Neural cell (in vitro differentiated cells): ENCODE results near the gene CEMP1. TPM values are rescaled to one million over a fixed set of nuclear protein-coding genes. Genes with fewer than 3 reads are reported as not detected.

Source experiments
- H2AFZ ChIP-seq: fragments of 200-600, 300-800 bp; sonication (generic), shearing (Covaris generic); 2 replicates; pipeline ENCODE4 v1.6.0; 2014; ENCODE audit warnings: low read depth, mild to moderate bottlenecking, antibody characterized with exemption, low read length, moderate library complexity
- H3F3A ChIP-seq: fragments of 200-600 bp; shearing (Covaris generic); 2 replicates; pipeline ENCODE4 v1.6.1; 2016; ENCODE audit warnings: mild to moderate bottlenecking, moderate library complexity, mixed read lengths, antibody characterized with exemption, low read length; ENCODE audit not compliant: insufficient read depth, poor library complexity, severe bottlenecking
- H3K27ac ChIP-seq: fragments of 200-600, 300-800 bp; sonication (generic), shearing (Covaris generic); 2 replicates; pipeline ENCODE4 v1.5.1; 2014; ENCODE audit warnings: mild to moderate bottlenecking, low read length, moderate library complexity
- H3K27me3 ChIP-seq: fragments of 300-800, 200-600 bp; sonication (generic), shearing (Covaris generic); 2 replicates; pipeline ENCODE4 v1.6.0; 2014; ENCODE audit warnings: mild to moderate bottlenecking, low read depth, low read length, moderate library complexity; ENCODE audit not compliant: insufficient read depth
- H3K36me3 ChIP-seq: fragments of 300-800, 200-600 bp; sonication (generic), shearing (Covaris generic); 2 replicates; pipeline ENCODE4 v1.5.1; 2014; ENCODE audit warnings: mild to moderate bottlenecking, antibody characterized with exemption, low read length, moderate library complexity; ENCODE audit not compliant: insufficient read depth
- H3K4me2 ChIP-seq: fragments of 300-800, 200-600 bp; sonication (generic), shearing (Covaris generic); 2 replicates; pipeline ENCODE4 v1.6.0; 2014; ENCODE audit warnings: mild to moderate bottlenecking, low read length
- H3K4me3 ChIP-seq: fragments of 300-800, 200-600 bp; sonication (generic), shearing (Covaris generic); 2 replicates; pipeline ENCODE4 v1.5.1; 2014; ENCODE audit warnings: mild to moderate bottlenecking, low read length, moderate library complexity
- H3K79me2 ChIP-seq: fragments of 200-600 bp; shearing (Covaris generic); replicated peaks from 2 replicates; pipeline ENCODE4 v1.6.0; 2014; ENCODE audit warnings: mild to moderate bottlenecking, low read length, moderate library complexity; ENCODE audit not compliant: insufficient read depth
- H3K9ac ChIP-seq: fragments of 300-800, 200-600 bp; sonication (generic), shearing (Covaris generic); 2 replicates; pipeline ENCODE4 v1.6.1; 2016; ENCODE audit warnings: mild to moderate bottlenecking, low read length, mixed read lengths
- H3K9me2 ChIP-seq: fragments of 200-600 bp; shearing (Covaris generic); 2 replicates; pipeline ENCODE4 v1.6.1; 2016; ENCODE audit warnings: mild to moderate bottlenecking, low read length, mixed read lengths; ENCODE audit not compliant: insufficient read depth
- H3K9me3 ChIP-seq: fragments of 200-600, 300-800 bp; sonication (generic), shearing (Covaris generic); 2 replicates; pipeline ENCODE4 v1.6.1; 2016; ENCODE audit warnings: mild to moderate bottlenecking, mixed run types, low read length, moderate library complexity, mixed read lengths
- H4K20me1 ChIP-seq: fragments of 200-600 bp; shearing (Covaris generic); 2 replicates; pipeline ENCODE4 v1.6.1; 2016; ENCODE audit warnings: mild to moderate bottlenecking, mixed run types; ENCODE audit not compliant: insufficient read depth
- EP300 ChIP-seq: fragments of 450-650 bp; conservative IDR thresholded peaks from 2 replicates; pipeline ENCODE4 v1.6.1; 2014; ENCODE audit warnings: antibody characterized with exemption, mild to moderate bottlenecking, moderate library complexity; ENCODE audit not compliant: poor library complexity, severe bottlenecking
- EZH2 ChIP-seq: fragments of 200-600, 300-800 bp; shearing (Covaris generic), sonication (generic); IDR thresholded peaks from 2 replicates; pipeline ENCODE4 v1.6.1; 2014; ENCODE audit warnings: antibody characterized with exemption, low read length, borderline replicate concordance, mild to moderate bottlenecking; ENCODE audit not compliant: insufficient read depth, poor library complexity, severe bottlenecking
- MXI1 ChIP-seq: fragments of 450-650 bp; conservative IDR thresholded peaks from 2 replicates; pipeline ENCODE4 v1.6.1; 2014; ENCODE audit warnings: antibody characterized with exemption, mild to moderate bottlenecking; ENCODE audit not compliant: poor library complexity, severe bottlenecking
- POLR2AphosphoS5 ChIP-seq: IDR thresholded peaks from 2 replicates; pipeline ENCODE4 v1.6.1; 2012
- RAD21 ChIP-seq: fragments of 450-650 bp; conservative IDR thresholded peaks from 2 replicates; pipeline ENCODE4 v1.6.1; 2014; ENCODE audit warnings: antibody characterized with exemption, mild to moderate bottlenecking, moderate library complexity
- SMC3 ChIP-seq: fragments of 450-650 bp; conservative IDR thresholded peaks from 2 replicates; pipeline ENCODE4 v1.6.1; 2014; ENCODE audit warnings: antibody characterized with exemption, mild to moderate bottlenecking, moderate library complexity; ENCODE audit not compliant: poor library complexity
- TAF1 ChIP-seq: IDR thresholded peaks from 2 replicates; pipeline ENCODE4 v1.6.1; 2012; ENCODE audit warnings: low read depth
- polyA plus RNA-seq: library from polyadenylated mRNA; depleted of rRNA; stranded (reverse); fragments of >200 nt; gene quantifications from 2 replicates; pipeline ENCODE4 v1.2.3, GENCODE V29; 2014
- TF ChIP-seq, protein P1 (sequence below): fragments of 450-650 bp; IDR thresholded peaks from 2 replicates; pipeline ENCODE4 v1.5.1; 2014; ENCODE audit warnings: antibody characterized with exemption, mild to moderate bottlenecking, moderate library complexity; ENCODE audit not compliant: poor library complexity, severe bottlenecking
- TF ChIP-seq, protein P2 (sequence below): IDR thresholded peaks from 2 replicates; pipeline ENCODE4 v1.6.1; 2012; ENCODE audit warnings: borderline replicate concordance

The CEMP1 gene
- polyA plus RNA-seq, 1 donor from 2014 or later, result 0.46 TPM

DNA sequence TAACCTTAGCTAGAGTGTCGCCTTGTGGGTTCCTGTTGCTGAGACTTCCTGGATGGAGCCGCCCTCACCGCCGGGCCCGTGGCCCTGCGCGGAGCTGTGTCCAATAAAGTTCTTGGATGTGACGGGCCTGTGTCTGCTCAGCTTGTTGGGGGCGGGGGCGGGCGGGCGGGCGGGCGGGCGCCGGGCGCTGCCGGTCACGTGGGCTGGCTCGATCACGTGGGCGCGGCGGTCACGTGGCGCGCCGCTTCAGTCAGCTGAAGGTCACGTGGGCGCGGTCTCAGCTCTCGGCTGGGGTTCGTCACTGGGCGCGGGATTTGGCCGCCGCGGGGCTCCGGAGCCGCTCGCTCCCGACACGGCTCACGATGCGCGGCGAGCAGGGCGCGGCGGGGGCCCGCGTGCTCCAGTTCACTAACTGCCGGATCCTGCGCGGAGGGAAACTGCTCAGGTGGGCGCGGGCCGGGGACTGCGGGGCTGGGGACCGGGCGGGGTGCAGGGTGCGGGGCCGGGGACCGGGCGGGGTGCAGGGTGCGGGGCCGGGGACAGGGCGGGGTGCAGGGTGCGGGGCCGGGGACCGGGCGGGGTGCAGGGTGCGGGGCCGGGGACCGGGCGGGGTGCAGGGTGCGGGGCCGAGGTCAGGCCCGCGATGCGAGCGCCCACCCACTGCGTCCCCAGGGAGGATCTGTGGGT lies 11.0 kb downstream of the CEMP1 start, which contains the start of gene AMDHD2:
Gene AMDHD2, plus strand, starts transcription at position 275 of the 687 bp plus-strand sequence. Its CDS starts 88 bp downstream, at position 363.
- Histone ChIP-seq H3K27me3 (no peaks in the 10 kb centered on the region), H3K27ac (no peak within 1 kb of the TSS), H3K9me3 (no peaks in the 10 kb centered on the region), H3F3A (no peaks in the 10 kb centered on the region), H3K79me2 (peaks cover 42% of the 10 kb centered on the region), H3K4me2 (peak within 1 kb of the TSS; percentile 62), H3K9me2 (no peaks in the 10 kb centered on the region), H3K36me3 (no peaks in the 10 kb centered on the region), H2AFZ (no peak within 1 kb of the TSS), H3K9ac (peak within 1 kb of the TSS; percentile 61), H4K20me1 (peaks cover 33% of the 10 kb centered on the region), H3K4me3 (peak within 1 kb of the TSS; percentile 73)
- TF ChIP-seq, protein P1, sequence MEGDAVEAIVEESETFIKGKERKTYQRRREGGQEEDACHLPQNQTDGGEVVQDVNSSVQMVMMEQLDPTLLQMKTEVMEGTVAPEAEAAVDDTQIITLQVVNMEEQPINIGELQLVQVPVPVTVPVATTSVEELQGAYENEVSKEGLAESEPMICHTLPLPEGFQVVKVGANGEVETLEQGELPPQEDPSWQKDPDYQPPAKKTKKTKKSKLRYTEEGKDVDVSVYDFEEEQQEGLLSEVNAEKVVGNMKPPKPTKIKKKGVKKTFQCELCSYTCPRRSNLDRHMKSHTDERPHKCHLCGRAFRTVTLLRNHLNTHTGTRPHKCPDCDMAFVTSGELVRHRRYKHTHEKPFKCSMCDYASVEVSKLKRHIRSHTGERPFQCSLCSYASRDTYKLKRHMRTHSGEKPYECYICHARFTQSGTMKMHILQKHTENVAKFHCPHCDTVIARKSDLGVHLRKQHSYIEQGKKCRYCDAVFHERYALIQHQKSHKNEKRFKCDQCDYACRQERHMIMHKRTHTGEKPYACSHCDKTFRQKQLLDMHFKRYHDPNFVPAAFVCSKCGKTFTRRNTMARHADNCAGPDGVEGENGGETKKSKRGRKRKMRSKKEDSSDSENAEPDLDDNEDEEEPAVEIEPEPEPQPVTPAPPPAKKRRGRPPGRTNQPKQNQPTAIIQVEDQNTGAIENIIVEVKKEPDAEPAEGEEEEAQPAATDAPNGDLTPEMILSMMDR, result no peak
- TF ChIP-seq POLR2AphosphoS5 (peak; percentile 91), SMC3 (no peak), EZH2 (no peak), TAF1 (no peak), RAD21 (no peak), MXI1 (peak; percentile 69), EP300 (peak; percentile 25)
- TF ChIP-seq, protein P2, sequence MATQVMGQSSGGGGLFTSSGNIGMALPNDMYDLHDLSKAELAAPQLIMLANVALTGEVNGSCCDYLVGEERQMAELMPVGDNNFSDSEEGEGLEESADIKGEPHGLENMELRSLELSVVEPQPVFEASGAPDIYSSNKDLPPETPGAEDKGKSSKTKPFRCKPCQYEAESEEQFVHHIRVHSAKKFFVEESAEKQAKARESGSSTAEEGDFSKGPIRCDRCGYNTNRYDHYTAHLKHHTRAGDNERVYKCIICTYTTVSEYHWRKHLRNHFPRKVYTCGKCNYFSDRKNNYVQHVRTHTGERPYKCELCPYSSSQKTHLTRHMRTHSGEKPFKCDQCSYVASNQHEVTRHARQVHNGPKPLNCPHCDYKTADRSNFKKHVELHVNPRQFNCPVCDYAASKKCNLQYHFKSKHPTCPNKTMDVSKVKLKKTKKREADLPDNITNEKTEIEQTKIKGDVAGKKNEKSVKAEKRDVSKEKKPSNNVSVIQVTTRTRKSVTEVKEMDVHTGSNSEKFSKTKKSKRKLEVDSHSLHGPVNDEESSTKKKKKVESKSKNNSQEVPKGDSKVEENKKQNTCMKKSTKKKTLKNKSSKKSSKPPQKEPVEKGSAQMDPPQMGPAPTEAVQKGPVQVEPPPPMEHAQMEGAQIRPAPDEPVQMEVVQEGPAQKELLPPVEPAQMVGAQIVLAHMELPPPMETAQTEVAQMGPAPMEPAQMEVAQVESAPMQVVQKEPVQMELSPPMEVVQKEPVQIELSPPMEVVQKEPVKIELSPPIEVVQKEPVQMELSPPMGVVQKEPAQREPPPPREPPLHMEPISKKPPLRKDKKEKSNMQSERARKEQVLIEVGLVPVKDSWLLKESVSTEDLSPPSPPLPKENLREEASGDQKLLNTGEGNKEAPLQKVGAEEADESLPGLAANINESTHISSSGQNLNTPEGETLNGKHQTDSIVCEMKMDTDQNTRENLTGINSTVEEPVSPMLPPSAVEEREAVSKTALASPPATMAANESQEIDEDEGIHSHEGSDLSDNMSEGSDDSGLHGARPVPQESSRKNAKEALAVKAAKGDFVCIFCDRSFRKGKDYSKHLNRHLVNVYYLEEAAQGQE, result no peak

DNA sequence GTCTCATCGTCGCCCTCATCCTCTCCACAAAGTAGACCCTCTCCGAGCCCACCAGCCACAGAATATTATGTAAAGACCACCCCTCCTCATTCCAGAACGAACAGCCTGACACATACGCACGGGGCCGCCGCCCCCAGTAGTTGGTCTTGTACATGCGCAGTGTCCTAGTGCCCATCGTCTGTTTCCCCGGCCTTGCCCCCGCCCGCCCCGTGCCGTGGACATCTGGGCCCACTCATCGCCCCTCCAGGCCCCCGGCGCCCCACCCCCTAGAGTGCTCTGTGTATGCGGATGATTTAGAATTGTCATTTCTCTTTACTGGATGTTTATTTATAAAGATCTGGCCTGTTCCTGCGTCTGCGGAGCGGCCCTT lies 11.5 kb downstream of the CEMP1 start:
- TF ChIP-seq SMC3 (no peak), EP300 (no peak), EZH2 (no peak), TAF1 (no peak)
- no peak overlapping the region for H3K27ac ChIP-seq
- H3K9ac ChIP-seq, result no peak overlapping the region
- no peaks in the 10 kb centered on the region for H3K27me3 ChIP-seq
- no peaks in the 10 kb centered on the region for H3F3A ChIP-seq
- no peak overlapping the region for H3K4me2 ChIP-seq
- no peaks in the 10 kb centered on the region for H3K9me2 ChIP-seq
- H3K9me3 ChIP-seq, result no peaks in the 10 kb centered on the region
- H3K79me2 ChIP-seq, result peaks cover 48% of the 10 kb centered on the region
- H3K4me3 ChIP-seq, result peak overlapping the region; percentile 73
- H2AFZ ChIP-seq, result no peak overlapping the region
- H3K36me3 ChIP-seq, result no peaks in the 10 kb centered on the region
- H4K20me1 ChIP-seq, result peaks cover 39% of the 10 kb centered on the region
